Stomach (tissue), 4 donors: ENCODE measurements around the gene CNDP2.

Experiments used
- EP300 ChIP-seq: sonication (generic); formaldehyde crosslinking; IDR thresholded peaks from one replicate; pipeline ENCODE4 v1.6.1; 2017; ENCODE audit warnings: antibody characterized with exemption
- POLR2A ChIP-seq, 4 donors: fragments of 450-650 bp; IDR thresholded peaks; one replicate each; pipeline ENCODE4 v1.6.1; 2016; ENCODE audit warnings: antibody characterized with exemption in 4 of 4, control low read depth in 2 of 4, mild to moderate bottlenecking in 1 of 4, moderate library complexity in 1 of 4
- POLR2AphosphoS5 ChIP-seq, 3 donors: sonication (generic); formaldehyde crosslinking; IDR thresholded peaks; one replicate each; pipeline ENCODE4 v1.6.1; 2016; ENCODE audit warnings: antibody characterized with exemption in 3 of 3
- TF ChIP-seq, protein P1 (sequence below), 7 experiments: fragments of 450-650 bp in 4 of 7; fragments of 200-600 bp in 3 of 7; sonication (generic) in 3 of 7; IDR thresholded peaks; one replicate each; pipeline ENCODE4 v1.5.1; 2016 to 2019; ENCODE audit warnings: antibody characterized with exemption in 7 of 7, control low read depth in 2 of 7, mild to moderate bottlenecking in 1 of 7

DNA sequence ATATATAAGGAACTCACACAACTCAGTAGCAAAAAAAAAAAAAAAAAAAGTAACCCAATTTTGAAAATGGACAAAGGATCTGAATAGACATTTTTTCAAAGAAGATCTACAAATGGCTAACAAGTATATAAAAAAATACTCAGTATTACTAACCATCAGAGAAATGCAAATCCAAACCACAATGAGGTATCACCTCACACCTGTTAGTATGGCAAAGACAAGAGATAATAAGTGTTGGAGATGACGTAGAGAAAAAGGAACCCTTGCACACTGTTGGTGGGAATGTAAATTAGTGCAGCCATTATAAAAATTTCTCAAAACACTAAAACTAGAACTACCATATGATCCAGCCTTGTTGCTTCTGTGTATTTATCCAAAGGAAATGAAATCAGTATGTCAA is 32.3 kb downstream of the CNDP2 start:
- TF ChIP-seq, protein P1, sequence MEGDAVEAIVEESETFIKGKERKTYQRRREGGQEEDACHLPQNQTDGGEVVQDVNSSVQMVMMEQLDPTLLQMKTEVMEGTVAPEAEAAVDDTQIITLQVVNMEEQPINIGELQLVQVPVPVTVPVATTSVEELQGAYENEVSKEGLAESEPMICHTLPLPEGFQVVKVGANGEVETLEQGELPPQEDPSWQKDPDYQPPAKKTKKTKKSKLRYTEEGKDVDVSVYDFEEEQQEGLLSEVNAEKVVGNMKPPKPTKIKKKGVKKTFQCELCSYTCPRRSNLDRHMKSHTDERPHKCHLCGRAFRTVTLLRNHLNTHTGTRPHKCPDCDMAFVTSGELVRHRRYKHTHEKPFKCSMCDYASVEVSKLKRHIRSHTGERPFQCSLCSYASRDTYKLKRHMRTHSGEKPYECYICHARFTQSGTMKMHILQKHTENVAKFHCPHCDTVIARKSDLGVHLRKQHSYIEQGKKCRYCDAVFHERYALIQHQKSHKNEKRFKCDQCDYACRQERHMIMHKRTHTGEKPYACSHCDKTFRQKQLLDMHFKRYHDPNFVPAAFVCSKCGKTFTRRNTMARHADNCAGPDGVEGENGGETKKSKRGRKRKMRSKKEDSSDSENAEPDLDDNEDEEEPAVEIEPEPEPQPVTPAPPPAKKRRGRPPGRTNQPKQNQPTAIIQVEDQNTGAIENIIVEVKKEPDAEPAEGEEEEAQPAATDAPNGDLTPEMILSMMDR (IDR thresholded peaks at IDR 0.05): no peak
- TF ChIP-seq POLR2A (IDR thresholded peaks at IDR 0.05) (no peak), EP300 (no peak), POLR2AphosphoS5 (IDR thresholded peaks at IDR 0.05) (no peak)
